Lower leg skin (tissue), 3 donors: ENCODE measurements around the gene GPRC5A.

ENCODE experiments used
- POLR2A ChIP-seq, 2 donors: fragments of 450-650 bp; IDR thresholded peaks; one replicate each; pipeline ENCODE4 v1.6.1; 2016 to 2017; ENCODE audit warnings: antibody characterized with exemption in 2 of 2, mild to moderate bottlenecking in 1 of 2, moderate library complexity in 1 of 2
- TF ChIP-seq, protein P1 (sequence below), 3 donors: fragments of 450-650 bp; IDR thresholded peaks; one replicate each; pipeline ENCODE4 v1.5.1; 2016; ENCODE audit warnings: antibody characterized with exemption in 3 of 3, mild to moderate bottlenecking in 3 of 3, moderate library complexity in 2 of 3

DNA sequence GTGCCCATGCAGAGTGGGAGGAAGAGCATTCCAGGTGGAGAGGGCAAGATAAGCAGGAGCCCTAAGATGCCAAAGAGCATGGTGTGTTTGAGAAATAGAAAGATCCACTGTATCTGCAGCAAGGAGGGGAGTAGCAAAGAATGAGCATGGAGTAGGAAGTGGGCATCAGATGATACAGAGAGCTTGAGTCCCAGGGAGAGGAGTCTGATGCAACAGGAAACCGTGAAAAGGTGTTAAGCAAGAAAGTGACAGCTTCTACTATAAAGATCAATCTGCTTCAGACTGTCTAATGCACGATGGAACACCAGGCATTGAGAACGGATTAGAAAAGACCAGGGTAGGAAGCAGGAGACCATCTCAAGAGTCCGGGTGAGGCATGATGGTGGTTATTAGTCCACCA is 72.9 kb downstream of the GPRC5A start:
- TF ChIP-seq, protein P1, sequence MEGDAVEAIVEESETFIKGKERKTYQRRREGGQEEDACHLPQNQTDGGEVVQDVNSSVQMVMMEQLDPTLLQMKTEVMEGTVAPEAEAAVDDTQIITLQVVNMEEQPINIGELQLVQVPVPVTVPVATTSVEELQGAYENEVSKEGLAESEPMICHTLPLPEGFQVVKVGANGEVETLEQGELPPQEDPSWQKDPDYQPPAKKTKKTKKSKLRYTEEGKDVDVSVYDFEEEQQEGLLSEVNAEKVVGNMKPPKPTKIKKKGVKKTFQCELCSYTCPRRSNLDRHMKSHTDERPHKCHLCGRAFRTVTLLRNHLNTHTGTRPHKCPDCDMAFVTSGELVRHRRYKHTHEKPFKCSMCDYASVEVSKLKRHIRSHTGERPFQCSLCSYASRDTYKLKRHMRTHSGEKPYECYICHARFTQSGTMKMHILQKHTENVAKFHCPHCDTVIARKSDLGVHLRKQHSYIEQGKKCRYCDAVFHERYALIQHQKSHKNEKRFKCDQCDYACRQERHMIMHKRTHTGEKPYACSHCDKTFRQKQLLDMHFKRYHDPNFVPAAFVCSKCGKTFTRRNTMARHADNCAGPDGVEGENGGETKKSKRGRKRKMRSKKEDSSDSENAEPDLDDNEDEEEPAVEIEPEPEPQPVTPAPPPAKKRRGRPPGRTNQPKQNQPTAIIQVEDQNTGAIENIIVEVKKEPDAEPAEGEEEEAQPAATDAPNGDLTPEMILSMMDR (IDR thresholded peaks at IDR 0.05), result no peak
- no peak for TF ChIP-seq POLR2A (IDR thresholded peaks at IDR 0.05)
